ENCODE data around the gene ERFL. TPM values are rescaled to one million over a fixed set of nuclear protein-coding genes. Genes with fewer than 3 reads are reported as not detected.

The ERFL gene
- total RNA-seq, 5 donors from 2014 or later (not counting 1 experiment from before 2014, with no cell fraction given), result 5.9 to 8.5 (median 6.3) TPM

GRCh38 chr19:41967054-41967783, 39.0 kb upstream of the ERFL start:
- H3K9me3 Mint-ChIP-seq, result no peaks in the 10 kb centered on the region
- Histone ChIP-seq H3K9me3 (no peaks in the 10 kb centered on the region), H3K27ac (ENCODE audit: low read length) (no peak overlapping the region), H3K27me3 (replicated peaks in 1 of 2; ENCODE audit: control insufficient read depth in 2 of 2, extremely low read depth in 1 of 2, insufficient read depth in 2 of 2, low read length in 1 of 2) (peaks cover 0 to 2% of the 10 kb centered on the region in 2 experiments), H3K36me3 (ENCODE audit: control insufficient read depth in 2 of 2, extremely low read depth in 1 of 2, insufficient read depth in 1 of 2, low read length in 1 of 2) (no peaks in the 10 kb centered on the region), H3K4me1 (ENCODE audit: control insufficient read depth in 1 of 2, extremely low read depth in 1 of 2, insufficient read depth in 2 of 2, low read length in 2 of 2) (no peaks in the 10 kb centered on the region), H3K4me3 (ENCODE audit: control insufficient read depth in 1 of 2, extremely low read depth in 1 of 2, low read length in 1 of 2) (no peak overlapping the region)
- CTCF ChIA-PET, result no interaction called here
- no peak overlapping the region for H3K4me3 Mint-ChIP-seq
- 64% methylated on average over 23 of the region's 26 CpGs for WGBS (ENCODE audit: insufficient coverage)
- DNase-seq (no peak), ATAC-seq (replicated peaks in 1 of 4) (no peak)
- H3K36me3 Mint-ChIP-seq, result no peaks in the 10 kb centered on the region
- no peaks in the 10 kb centered on the region for H3K27me3 Mint-ChIP-seq
- POLR2A ChIA-PET, result no interaction called here
- H3K4me1 Mint-ChIP-seq, result peaks cover 0 to 5% (median 0%) of the 10 kb centered on the region in 3 donors
- no peak overlapping the region for H3K27ac Mint-ChIP-seq

- Mint-ChIP-seq H3K4me1 (peaks cover 0 to 5% (median 0%) of the 10 kb centered on the region in 3 donors), H3K27me3 (no peaks in the 10 kb centered on the region), H3K36me3 (no peaks in the 10 kb centered on the region), H3K4me3 (no peak overlapping the region), H3K9me3 (no peaks in the 10 kb centered on the region), H3K27ac (no peak overlapping the region)
- ChIA-PET CTCF (no interaction called here), POLR2A (no interaction called here)
- 29% methylated on average over 1 of the region's 5 CpGs for WGBS (ENCODE audit: insufficient coverage)
- no peaks in the 10 kb centered on the region for H3K36me3 ChIP-seq (ENCODE audit: control insufficient read depth in 2 of 2, extremely low read depth in 1 of 2, insufficient read depth in 1 of 2, low read length in 1 of 2)
- H3K4me1 ChIP-seq (ENCODE audit: control insufficient read depth in 1 of 2, extremely low read depth in 1 of 2, insufficient read depth in 2 of 2, low read length in 2 of 2), result no peaks in the 10 kb centered on the region
- no peak overlapping the region for H3K27ac ChIP-seq (ENCODE audit: low read length)
- no peaks in the 10 kb centered on the region for H3K9me3 ChIP-seq
- ATAC-seq (replicated peaks in 1 of 4) (no peak), DNase-seq (no peak)
- peaks cover 0 to under 1% of the 10 kb centered on the region in 2 experiments for H3K27me3 ChIP-seq (replicated peaks in 1 of 2; ENCODE audit: control insufficient read depth in 2 of 2, extremely low read depth in 1 of 2, insufficient read depth in 2 of 2, low read length in 1 of 2)
- no peak overlapping the region for H3K4me3 ChIP-seq (ENCODE audit: control insufficient read depth in 1 of 2, extremely low read depth in 1 of 2, low read length in 1 of 2)
Measured at GRCh38 chr19:41965106-41965505, 36.9 kb upstream of the ERFL start.

- Mint-ChIP-seq H3K27me3 (no peaks in the 10 kb centered on the region), H3K36me3 (peaks cover 9% of the 10 kb centered on the region), H3K4me3 (no peak overlapping the region), H3K4me1 (peaks cover 18 to 20% (median 18%) of the 10 kb centered on the region in 3 donors), H3K27ac (no peak overlapping the region), H3K9me3 (no peaks in the 10 kb centered on the region)
- ChIA-PET CTCF (no interaction called here), POLR2A (interaction anchor here in 1 of 2 donors (0.7 kb wide), 1 partner anchor 1826 kb away, joined by 6 read pairs; no protein-coding TSS in a partner anchor)
- no peak overlapping the region for H3K4me3 ChIP-seq (ENCODE audit: control insufficient read depth in 1 of 2, extremely low read depth in 1 of 2, low read length in 1 of 2)
- ATAC-seq (replicated peaks in 1 of 4) (no peak), DNase-seq (no peak)
- H3K27ac ChIP-seq (ENCODE audit: low read length), result no peak overlapping the region
- no peaks in the 10 kb centered on the region for H3K9me3 ChIP-seq
- no peaks in the 10 kb centered on the region for H3K27me3 ChIP-seq (replicated peaks in 1 of 2; ENCODE audit: control insufficient read depth in 2 of 2, extremely low read depth in 1 of 2, insufficient read depth in 2 of 2, low read length in 1 of 2)
- H3K36me3 ChIP-seq (ENCODE audit: control insufficient read depth in 2 of 2, extremely low read depth in 1 of 2, insufficient read depth in 1 of 2, low read length in 1 of 2), result peaks cover 3 to 11% of the 10 kb centered on the region in 2 donors
- WGBS (ENCODE audit: insufficient coverage), result 100% methylated on average over 1 of the region's 5 CpGs
- H3K4me1 ChIP-seq (ENCODE audit: control insufficient read depth in 1 of 2, extremely low read depth in 1 of 2, insufficient read depth in 2 of 2, low read length in 2 of 2), result peaks cover 0 to 22% of the 10 kb centered on the region in 2 experiments
Measured at GRCh38 chr19:41960973-41961372, 32.7 kb upstream of the ERFL start.

GRCh38 chr19:41959056-41960053, 31.1 kb upstream of the ERFL start, which contains the start of gene RABAC1:
RABAC1 (minus strand) TSS chr19:41959321; CDS start chr19:41959292, 29 bp downstream.
- no peaks in the 10 kb centered on the region for H3K9me3 ChIP-seq
- H3K4me3 ChIP-seq (ENCODE audit: control insufficient read depth in 1 of 2, extremely low read depth in 1 of 2, low read length in 1 of 2), result peak within 1 kb of the TSS; percentile 61 to 67
- ATAC-seq (replicated peaks in 1 of 4), result peak; percentile 92 to 95 (median 94)
- H3K4me1 ChIP-seq (ENCODE audit: control insufficient read depth in 1 of 2, extremely low read depth in 1 of 2, insufficient read depth in 2 of 2, low read length in 2 of 2), result peaks cover 0 to 22% of the 10 kb centered on the region in 2 experiments
- peak; percentile 75 to 93 (median 86) for DNase-seq
- Mint-ChIP-seq H3K4me1 (peaks cover 18 to 20% (median 18%) of the 10 kb centered on the region in 3 donors), H3K9me3 (no peaks in the 10 kb centered on the region), H3K27ac (peak within 1 kb of the TSS; percentile 88 to 91), H3K36me3 (peaks cover 9% of the 10 kb centered on the region), H3K4me3 (peak within 1 kb of the TSS; percentile 81 to 92 (median 84)), H3K27me3 (no peaks in the 10 kb centered on the region)
- WGBS (ENCODE audit: insufficient coverage), result 3% methylated on average over 42 of the region's 46 CpGs
- no peaks in the 10 kb centered on the region for H3K27me3 ChIP-seq (replicated peaks in 1 of 2; ENCODE audit: control insufficient read depth in 2 of 2, extremely low read depth in 1 of 2, insufficient read depth in 2 of 2, low read length in 1 of 2)
- POLR2A ChIA-PET, result interaction anchor here in 1 of 2 donors (0.6 kb wide), 1 partner anchor 34 kb away, joined by 3 read pairs; no protein-coding TSS in a partner anchor
- H3K36me3 ChIP-seq (ENCODE audit: control insufficient read depth in 2 of 2, extremely low read depth in 1 of 2, insufficient read depth in 1 of 2, low read length in 1 of 2), result peaks cover 3 to 14% of the 10 kb centered on the region in 2 donors
- H3K27ac ChIP-seq (ENCODE audit: low read length), result peak within 1 kb of the TSS; percentile 69
- CTCF ChIA-PET, result interaction anchor here in 1 of 2 donors (1.5 kb wide), 1 partner anchor 84 kb away, joined by 3 read pairs; no protein-coding TSS in a partner anchor

- ChIA-PET CTCF (interaction anchor here in 1 of 2 donors (0.5 to 1.5 kb wide), 3 partner anchors 83 to 1181 kb away, joined by 3 read pairs; partner anchors contain the start of gene RAB4B), POLR2A (interaction anchor here (0.6 to 0.8 kb wide), 2 partner anchors 35 to 99 kb away, joined by 3 read pairs; partner anchors contain the start of gene RPS19 (in 1 of the 2))
- Mint-ChIP-seq H3K27ac (peak overlapping the region; percentile 85 to 90), H3K4me3 (peak overlapping the region; percentile 81 to 92 (median 84)), H3K4me1 (peaks cover 18 to 20% (median 18%) of the 10 kb centered on the region in 3 donors), H3K36me3 (peaks cover 9% of the 10 kb centered on the region), H3K9me3 (no peaks in the 10 kb centered on the region), H3K27me3 (no peaks in the 10 kb centered on the region)
- peak overlapping the region; percentile 69 for H3K27ac ChIP-seq (ENCODE audit: low read length)
- H3K4me1 ChIP-seq (ENCODE audit: control insufficient read depth in 1 of 2, extremely low read depth in 1 of 2, insufficient read depth in 2 of 2, low read length in 2 of 2), result peaks cover 0 to 22% of the 10 kb centered on the region in 2 experiments
- H3K36me3 ChIP-seq (ENCODE audit: control insufficient read depth in 2 of 2, extremely low read depth in 1 of 2, insufficient read depth in 1 of 2, low read length in 1 of 2), result peaks cover 3 to 14% of the 10 kb centered on the region in 2 donors
- no peaks in the 10 kb centered on the region for H3K27me3 ChIP-seq (replicated peaks in 1 of 2; ENCODE audit: control insufficient read depth in 2 of 2, extremely low read depth in 1 of 2, insufficient read depth in 2 of 2, low read length in 1 of 2)
- WGBS (ENCODE audit: insufficient coverage), result 3% methylated on average over 43 of the region's 43 CpGs
- ATAC-seq (replicated peaks in 1 of 4) (peak; percentile 59 to 74 (median 64)), DNase-seq (peak; percentile 55 to 84 (median 74))
- H3K4me3 ChIP-seq (ENCODE audit: control insufficient read depth in 1 of 2, extremely low read depth in 1 of 2, low read length in 1 of 2), result peak overlapping the region; percentile 61 to 67
- H3K9me3 ChIP-seq, result no peaks in the 10 kb centered on the region
Measured at GRCh38 chr19:41958367-41959055, 30.3 kb upstream of the ERFL start.
